ENCODE results near the gene IDH2.
A peak's percentile ranks its signal among the peaks of the same experiment; 100 is the strongest.

IDH2 gene

DNA sequence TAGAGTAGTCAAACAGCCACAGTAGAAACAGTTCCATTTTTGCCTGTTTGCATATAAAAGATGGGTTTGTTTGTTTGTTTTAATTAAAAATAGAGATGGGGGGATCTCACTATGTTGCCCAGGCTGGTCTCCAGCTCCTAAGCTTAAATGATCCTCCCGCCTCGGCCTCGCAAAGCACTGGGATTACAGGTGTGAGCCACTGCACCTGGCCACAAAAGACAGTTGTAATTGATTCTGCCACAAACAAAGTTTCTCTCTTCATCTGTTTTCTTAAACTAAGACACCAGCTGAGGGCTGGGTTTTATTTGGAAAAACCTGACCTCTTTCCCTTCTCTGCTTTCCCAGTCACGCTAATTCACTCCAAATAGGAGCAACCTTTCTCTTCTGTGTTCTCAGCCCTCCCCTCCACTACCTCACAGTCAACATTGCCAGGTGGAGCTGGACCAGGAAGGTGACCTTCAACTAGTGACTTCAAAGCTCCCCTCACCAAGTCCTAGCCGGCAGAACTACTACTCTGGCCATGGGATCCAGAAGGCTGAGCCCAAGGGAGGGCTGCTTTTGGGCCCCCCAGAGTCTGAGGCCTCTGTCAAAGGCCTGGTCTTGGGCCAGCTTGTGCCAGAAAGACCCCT is 1.5 kb upstream of the IDH2 start:
- no peak overlapping the region for H3K27ac ChIP-seq (ENCODE audit: low read depth, low read length)
- TF ChIP-seq, protein P1, sequence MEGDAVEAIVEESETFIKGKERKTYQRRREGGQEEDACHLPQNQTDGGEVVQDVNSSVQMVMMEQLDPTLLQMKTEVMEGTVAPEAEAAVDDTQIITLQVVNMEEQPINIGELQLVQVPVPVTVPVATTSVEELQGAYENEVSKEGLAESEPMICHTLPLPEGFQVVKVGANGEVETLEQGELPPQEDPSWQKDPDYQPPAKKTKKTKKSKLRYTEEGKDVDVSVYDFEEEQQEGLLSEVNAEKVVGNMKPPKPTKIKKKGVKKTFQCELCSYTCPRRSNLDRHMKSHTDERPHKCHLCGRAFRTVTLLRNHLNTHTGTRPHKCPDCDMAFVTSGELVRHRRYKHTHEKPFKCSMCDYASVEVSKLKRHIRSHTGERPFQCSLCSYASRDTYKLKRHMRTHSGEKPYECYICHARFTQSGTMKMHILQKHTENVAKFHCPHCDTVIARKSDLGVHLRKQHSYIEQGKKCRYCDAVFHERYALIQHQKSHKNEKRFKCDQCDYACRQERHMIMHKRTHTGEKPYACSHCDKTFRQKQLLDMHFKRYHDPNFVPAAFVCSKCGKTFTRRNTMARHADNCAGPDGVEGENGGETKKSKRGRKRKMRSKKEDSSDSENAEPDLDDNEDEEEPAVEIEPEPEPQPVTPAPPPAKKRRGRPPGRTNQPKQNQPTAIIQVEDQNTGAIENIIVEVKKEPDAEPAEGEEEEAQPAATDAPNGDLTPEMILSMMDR (IDR thresholded peaks at IDR 0.05; ENCODE audit: low read depth, low read length, poor library complexity, severe bottlenecking), result no peak
- no peak for TF ChIP-seq EZH2phosphoT487 (IDR thresholded peaks at IDR 0.05; ENCODE audit: borderline replicate concordance, low read length)
- H3K4me2 ChIP-seq (ENCODE audit: low read length), result peak overlapping the region; percentile 96; the same call in 1 of the 2 replicates
- H4K20me1 ChIP-seq (ENCODE audit: control insufficient read depth, insufficient read depth, low read depth, low read length), result no peaks in the 10 kb centered on the region
- peaks cover 11% of the 10 kb centered on the region for H3K36me3 ChIP-seq (ENCODE audit: control insufficient read depth, low read length)
- H3K9me3 ChIP-seq (ENCODE audit: control insufficient read depth, insufficient read depth, low read length), result no peaks in the 10 kb centered on the region
- peaks cover 34% of the 10 kb centered on the region for H3K79me2 ChIP-seq (ENCODE audit: control insufficient read depth, low read length)
- H3K4me1 ChIP-seq (ENCODE audit: control insufficient read depth, low read length), result peaks cover 39% of the 10 kb centered on the region
- no peak overlapping the region for H3K4me3 ChIP-seq (ENCODE audit: low read length)
- no peaks in the 10 kb centered on the region for H3K9me2 ChIP-seq (replicated peaks; ENCODE audit: control insufficient read depth, low read length)
- H3F3A ChIP-seq (ENCODE audit: control insufficient read depth, insufficient read depth), result peaks cover 8% of the 10 kb centered on the region; the same call in 1 of the 2 replicates
- no peaks in the 10 kb centered on the region for H3K27me3 ChIP-seq (ENCODE audit: control insufficient read depth, low read length)

DNA sequence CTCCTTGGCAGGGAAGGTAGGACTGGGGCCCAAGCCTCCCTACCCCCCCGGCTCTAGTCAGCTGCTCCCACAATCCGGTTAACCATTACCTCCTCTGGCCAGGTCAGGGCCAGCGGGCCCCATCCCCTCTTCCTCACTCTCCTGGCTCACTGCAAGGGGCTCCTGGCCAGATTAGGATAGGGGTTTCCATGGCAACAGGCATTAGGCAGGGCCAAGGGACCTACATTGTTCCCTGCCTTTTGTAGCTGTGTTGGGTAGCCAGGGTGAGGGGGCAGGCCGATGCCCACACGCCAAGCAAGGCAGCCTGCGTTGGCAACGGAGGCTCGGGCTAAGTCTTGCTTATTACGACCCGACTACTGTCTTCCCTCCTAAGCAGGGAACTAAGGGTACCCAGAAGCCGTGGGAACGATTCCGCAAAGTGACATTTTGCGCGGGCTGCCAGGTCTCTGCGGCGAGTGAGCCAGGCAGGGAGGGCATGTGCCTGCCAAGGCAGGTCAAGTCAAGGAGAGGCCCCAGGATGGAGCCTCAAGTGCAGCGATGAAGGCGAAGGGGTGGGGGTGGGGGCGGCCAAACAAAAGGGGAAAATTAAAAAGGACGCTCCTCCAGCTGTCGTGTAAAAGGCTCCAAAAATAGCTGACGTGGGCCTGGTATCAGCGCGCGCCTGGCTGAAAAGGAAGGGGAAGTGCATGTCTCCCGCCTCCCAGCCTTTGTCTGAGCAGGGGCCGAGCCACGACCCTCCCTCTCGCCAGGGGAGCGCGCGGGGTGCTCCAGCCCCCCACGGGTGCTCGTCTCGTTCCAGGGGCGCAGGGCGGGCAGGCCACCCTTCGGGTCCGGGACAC is 919 bp downstream of the IDH2 start:
- Histone ChIP-seq H3K4me3 (ENCODE audit: low read length) (peak overlapping the region; percentile 94), H3K4me1 (ENCODE audit: control insufficient read depth, low read length) (peaks cover 64% of the 10 kb centered on the region), H3K36me3 (ENCODE audit: control insufficient read depth, low read length) (peaks cover 20% of the 10 kb centered on the region), H3K79me2 (ENCODE audit: control insufficient read depth, low read length) (peaks cover 48% of the 10 kb centered on the region), H3K27ac (ENCODE audit: low read depth, low read length) (peak overlapping the region; percentile 99), H3K9me3 (ENCODE audit: control insufficient read depth, insufficient read depth, low read length) (no peaks in the 10 kb centered on the region), H4K20me1 (ENCODE audit: control insufficient read depth, insufficient read depth, low read depth, low read length) (no peaks in the 10 kb centered on the region), H3K4me2 (ENCODE audit: low read length) (peak overlapping the region; percentile 96), H3K9me2 (replicated peaks; ENCODE audit: control insufficient read depth, low read length) (no peaks in the 10 kb centered on the region), H3K27me3 (ENCODE audit: control insufficient read depth, low read length) (no peaks in the 10 kb centered on the region), H3F3A (ENCODE audit: control insufficient read depth, insufficient read depth) (peaks cover 26% of the 10 kb centered on the region)
- TF ChIP-seq, protein P1 (IDR thresholded peaks at IDR 0.05; ENCODE audit: low read depth, low read length, poor library complexity, severe bottlenecking), result no peak
- no peak for TF ChIP-seq EZH2phosphoT487 (IDR thresholded peaks at IDR 0.05; ENCODE audit: borderline replicate concordance, low read length)

DNA sequence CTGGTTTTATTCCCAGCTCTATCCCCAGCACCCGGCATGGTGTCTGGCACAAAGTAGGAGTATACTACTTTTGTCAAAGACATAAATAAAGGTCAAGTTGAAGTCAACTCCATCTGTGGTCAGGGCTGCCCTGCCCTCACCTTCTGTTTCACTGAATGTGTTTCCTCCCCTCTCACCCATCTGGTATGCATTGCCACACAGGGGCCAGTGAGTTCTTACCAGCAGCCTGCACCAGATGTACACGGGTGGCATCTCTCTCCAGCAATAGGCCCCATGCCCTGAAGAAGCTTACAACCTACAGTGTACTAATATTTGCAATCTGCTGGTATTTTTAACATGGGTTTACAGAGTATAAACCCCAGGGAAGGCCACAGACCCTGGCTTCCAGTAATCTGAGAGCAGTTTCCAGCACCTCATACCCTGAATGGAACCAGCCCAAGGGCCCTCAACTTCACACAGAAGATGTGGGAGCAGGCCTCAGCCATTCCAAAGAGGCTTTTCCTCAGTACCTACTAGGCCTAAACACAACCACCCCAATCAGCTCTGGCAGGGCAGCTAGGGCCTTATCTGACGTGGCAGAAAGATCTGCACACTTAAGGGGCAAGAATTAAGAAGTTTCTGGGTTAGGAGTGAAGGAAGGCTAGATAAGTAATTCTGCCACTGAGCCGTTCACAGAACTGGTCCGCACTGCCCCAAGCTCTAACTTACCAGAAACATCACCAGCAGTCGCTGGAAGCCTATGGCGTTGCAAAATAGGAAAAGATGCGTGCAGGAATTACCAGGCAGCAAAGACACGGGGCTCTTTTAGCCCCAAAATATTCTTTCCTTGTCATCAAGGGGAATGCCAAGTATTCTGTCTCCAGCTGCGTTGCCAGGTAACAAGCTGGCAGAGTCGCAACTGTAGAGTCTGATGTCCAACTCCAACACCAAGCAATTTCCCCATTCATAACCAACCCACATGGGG is 2.1 kb downstream of the IDH2 start:
- Histone ChIP-seq H3K9me2 (replicated peaks; ENCODE audit: control insufficient read depth, low read length) (no peaks in the 10 kb centered on the region), H3K36me3 (ENCODE audit: control insufficient read depth, low read length) (peaks cover 28% of the 10 kb centered on the region), H3K4me2 (ENCODE audit: low read length) (peak overlapping the region; percentile 96), H4K20me1 (ENCODE audit: control insufficient read depth, insufficient read depth, low read depth, low read length) (no peaks in the 10 kb centered on the region), H3F3A (ENCODE audit: control insufficient read depth, insufficient read depth) (peaks cover 28% of the 10 kb centered on the region), H3K27me3 (ENCODE audit: control insufficient read depth, low read length) (no peaks in the 10 kb centered on the region), H3K79me2 (ENCODE audit: control insufficient read depth, low read length) (peaks cover 60% of the 10 kb centered on the region), H3K9me3 (ENCODE audit: control insufficient read depth, insufficient read depth, low read length) (no peaks in the 10 kb centered on the region), H3K4me3 (ENCODE audit: low read length) (peak overlapping the region; percentile 94), H3K4me1 (ENCODE audit: control insufficient read depth, low read length) (peaks cover 76% of the 10 kb centered on the region), H3K27ac (ENCODE audit: low read depth, low read length) (peak overlapping the region; percentile 99)
- no peak for TF ChIP-seq EZH2phosphoT487 (IDR thresholded peaks at IDR 0.05; ENCODE audit: borderline replicate concordance, low read length)
- TF ChIP-seq, protein P1 (IDR thresholded peaks at IDR 0.05; ENCODE audit: low read depth, low read length, poor library complexity, severe bottlenecking), result no peak
